ENCODE data around the gene CAMTA2.

CAMTA2 gene

GRCh38 chr17:5002121-5002788 is 14.8 kb upstream of the CAMTA2 start:
- no peak for DNase-seq (ENCODE audit: low spot score)

GRCh38 chr17:5000237-5000639 is 12.8 kb upstream of the CAMTA2 start:
- DNase-seq (ENCODE audit: low spot score) = peak; percentile 43

GRCh38 chr17:4999430-5000093 is 12.1 kb upstream of the CAMTA2 start:
- DNase-seq (ENCODE audit: low spot score) = no peak

DNA sequence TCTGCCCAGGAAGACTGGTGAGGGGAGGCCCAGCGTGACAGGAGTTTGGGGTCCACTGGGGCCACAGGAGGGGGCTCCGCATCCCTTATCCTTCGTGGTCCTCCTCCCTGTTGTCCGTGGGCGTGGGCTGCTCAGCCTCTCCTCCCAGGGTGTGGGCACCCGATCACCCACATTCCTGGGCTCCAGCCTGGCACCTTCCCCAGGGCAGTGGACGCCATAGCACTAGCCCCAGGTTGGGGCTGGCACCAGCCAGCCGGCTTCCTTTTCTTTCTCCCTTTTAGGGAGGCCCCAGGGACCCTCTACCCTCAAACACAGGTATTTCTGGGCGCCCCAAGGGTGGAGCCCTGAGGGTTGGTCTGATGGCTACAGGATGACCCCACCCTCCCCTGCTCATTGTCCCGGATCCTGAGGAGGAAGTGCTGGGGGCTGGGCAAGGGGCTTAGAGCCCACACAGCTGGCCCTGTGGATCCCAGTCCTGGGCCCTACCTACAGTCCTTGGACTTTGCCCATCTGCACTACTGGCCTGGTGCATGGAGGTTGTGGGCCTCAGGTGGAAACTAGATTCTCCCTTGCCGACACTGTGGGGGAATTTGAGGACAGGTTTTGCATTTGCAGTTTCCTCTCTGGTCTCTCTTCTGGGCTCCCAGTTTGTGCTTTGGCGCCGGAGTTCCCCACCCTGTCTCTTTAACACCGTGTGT is 11.4 kb upstream of the CAMTA2 start:
- DNase-seq (ENCODE audit: low spot score) = peak; percentile 33

- peak; percentile 29 for DNase-seq (ENCODE audit: low spot score)
These were observed 10.7 kb upstream of the CAMTA2 start for GRCh38 chr17:4998027-4998731.

DNA sequence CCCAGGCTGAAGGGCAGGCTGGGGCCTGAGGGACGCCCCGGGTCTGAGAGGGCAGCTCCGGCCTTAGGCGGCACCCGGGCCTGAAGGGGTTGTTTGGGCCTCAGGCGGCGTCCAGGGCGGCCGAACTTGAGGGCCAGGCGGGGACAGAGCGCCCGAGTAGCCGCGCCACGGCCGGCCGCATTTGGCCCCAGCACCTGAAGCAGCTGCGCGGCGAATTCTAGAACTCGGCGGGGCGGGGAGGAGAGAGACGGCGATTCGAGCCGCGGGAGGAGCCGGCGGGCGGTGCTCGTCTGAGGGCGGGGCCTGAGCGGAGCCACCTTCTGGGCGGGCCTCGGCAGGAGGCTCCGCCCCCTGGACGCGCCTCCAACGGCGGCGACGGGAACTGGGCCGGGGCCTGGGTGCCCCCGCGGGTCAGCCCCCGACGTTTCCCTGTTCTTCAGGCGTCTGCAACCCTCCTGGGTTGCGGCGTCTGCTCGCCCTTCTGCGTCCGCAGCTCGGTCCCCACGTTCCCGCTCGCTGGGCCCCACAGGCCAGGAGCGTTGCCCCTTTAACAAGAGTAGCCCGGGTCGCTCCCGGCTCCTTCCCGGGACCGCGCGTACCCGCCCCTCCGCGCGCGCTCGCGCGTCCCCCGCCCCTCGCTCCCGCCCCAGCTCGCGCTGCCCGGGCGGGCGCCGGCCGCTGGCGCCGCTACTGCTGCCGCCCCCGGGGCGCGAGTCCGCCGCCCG is 10.0 kb upstream of the CAMTA2 start, which contains the start of the genes INCA1 and KIF1C:
Gene INCA1 (minus strand): TSS at position 221 of the 725 bp plus-strand sequence. CDS start 3,085 bp downstream, outside the sequence.
Gene KIF1C (plus strand): TSS at position 649 of the 725 bp plus-strand sequence. CDS start 2,297 bp downstream, outside the sequence.
- DNase-seq (ENCODE audit: low spot score) = peak; percentile 99

DNA sequence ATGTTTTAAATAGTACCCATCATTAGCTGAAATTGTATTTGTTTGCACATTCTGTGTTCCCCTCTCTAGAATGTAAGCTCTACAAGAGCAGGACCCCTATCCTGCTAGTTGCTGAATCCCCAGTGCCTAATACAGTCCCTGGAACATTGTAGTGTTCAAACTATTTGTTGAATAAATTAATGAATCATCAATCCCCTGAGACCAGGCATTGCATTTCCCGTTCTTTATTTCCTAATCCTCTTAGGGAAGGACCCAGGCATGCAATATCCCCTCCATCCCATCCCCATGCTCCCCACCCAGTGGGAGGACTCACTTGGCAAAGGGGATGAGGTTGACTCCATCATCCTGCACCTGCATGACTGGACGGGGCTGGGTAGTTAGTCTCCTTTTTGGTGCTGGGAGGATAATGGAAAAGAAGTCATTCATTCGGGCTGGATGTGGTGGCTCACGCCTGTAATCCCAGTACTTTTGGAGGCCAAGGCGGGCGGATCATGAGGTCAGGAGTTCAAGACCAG is 6.7 kb upstream of the CAMTA2 start:
- no peak for DNase-seq (ENCODE audit: low spot score)

DNA sequence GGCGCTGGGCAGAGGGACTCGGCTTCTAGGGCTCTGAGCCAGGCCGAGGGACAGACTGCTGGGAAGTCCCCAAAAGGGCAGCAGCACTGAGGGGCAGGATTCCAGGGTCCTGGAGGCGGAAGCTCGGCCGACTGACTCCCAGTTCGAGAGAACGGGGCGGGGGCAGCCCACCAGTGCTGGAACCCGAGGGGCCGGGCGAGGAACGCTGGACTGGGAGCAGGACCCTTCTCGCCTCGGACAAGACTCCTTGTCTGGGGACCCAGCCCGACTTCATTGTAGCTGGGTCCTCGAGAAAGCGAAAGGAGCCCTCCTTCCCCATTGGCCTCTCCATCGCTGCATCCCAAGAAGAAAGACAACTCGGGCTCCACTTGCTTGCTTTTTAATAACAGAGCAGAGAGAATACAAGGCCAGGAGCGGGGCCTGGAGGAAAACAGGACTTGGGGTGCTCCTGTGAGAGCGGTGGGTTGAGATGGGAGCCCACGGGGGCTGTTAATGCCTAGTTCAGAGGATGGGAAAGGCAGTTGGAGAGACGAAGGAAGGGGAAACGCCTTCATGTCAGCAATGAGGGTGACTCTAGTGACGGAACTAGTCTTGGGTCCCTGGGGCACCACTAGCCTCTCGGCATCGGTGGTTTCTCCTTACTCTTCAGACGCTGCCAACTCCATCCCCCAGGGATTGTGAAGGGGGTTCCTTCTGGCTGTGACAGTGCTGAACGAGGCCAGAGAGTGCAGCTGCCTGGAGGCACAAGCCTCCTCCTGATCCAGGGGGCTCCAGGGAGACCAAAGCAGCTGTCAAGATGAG is 492 bp upstream of the CAMTA2 start:
- DNase-seq (ENCODE audit: low spot score) = peak; percentile 39

DNA sequence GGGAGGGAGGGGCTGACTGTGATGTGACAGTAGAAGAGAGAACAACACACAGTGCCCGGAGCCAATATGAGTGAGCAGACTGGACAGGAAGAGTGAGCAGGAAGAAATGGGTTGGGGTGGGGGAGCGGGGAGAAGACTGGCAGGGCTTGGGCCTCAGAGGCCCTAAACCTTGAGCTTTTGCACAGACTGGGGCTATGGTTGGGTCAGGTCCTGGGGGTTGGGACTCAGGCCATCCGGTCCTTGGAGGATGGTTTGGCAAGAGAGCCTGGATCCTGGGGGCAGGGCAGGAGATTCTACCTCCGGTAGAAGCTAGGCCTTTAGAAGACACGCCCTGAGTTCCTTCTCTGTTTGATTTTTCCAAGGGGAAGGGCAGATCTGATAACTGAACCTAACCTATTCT is 1.1 kb downstream of the CAMTA2 start:
- DNase-seq (ENCODE audit: low spot score) = no peak

DNA sequence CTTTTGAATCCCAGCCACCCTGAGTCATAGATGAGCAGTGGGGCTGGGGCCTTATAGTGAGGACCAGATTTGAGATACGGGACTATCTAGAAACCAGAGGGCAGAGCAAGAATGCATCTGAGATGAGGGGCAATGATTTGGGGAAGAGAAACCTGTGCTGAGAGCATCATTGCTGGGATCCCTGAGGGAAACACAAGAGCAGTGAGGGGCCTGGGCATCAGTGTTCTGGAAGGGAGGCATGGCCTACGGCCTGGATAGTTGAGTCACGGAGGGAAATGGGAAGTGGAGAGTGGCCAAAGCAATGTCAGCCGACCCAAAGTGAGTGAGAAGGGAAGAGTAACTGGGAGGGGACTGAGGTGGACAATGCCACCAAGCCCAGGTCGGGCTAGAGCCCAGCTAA is 5.2 kb downstream of the CAMTA2 start:
- no peak for DNase-seq (ENCODE audit: low spot score)

DNA sequence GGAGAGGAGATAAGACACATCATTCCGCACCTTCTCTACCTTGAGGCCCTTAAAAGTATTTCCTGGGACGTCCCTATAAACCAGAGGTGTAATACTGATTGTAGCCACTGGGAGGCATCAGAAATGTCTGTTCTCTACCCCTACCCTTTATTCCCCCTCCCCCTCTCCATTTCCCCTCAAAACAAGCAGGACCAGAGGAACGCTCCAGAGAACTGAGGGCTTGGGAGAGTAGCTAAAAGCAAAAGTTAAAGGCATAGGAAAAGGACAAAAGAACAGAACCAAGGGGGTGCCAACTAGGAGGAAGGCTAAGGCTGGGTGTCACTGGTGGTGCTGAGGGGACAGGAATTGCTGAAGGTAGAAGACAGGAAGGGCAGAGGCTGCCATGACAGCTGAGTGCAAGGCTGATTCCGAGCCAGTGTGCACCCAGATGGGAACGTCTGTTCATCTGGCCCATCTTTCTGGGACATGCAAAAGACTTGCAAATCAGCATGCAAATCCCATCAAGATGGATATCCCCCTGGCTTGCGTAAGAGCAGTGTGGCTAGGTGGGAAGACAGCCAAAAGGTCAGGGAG is 6.7 kb downstream of the CAMTA2 start:
- DNase-seq (ENCODE audit: low spot score) = peak; percentile 46

GRCh38 chr17:4978726-4979125 is 8.7 kb downstream of the CAMTA2 start:
- no peak for DNase-seq (ENCODE audit: low spot score)

- no peak for DNase-seq (ENCODE audit: low spot score)
These were observed 13.3 kb downstream of the CAMTA2 start for GRCh38 chr17:4974115-4974670.

DNA sequence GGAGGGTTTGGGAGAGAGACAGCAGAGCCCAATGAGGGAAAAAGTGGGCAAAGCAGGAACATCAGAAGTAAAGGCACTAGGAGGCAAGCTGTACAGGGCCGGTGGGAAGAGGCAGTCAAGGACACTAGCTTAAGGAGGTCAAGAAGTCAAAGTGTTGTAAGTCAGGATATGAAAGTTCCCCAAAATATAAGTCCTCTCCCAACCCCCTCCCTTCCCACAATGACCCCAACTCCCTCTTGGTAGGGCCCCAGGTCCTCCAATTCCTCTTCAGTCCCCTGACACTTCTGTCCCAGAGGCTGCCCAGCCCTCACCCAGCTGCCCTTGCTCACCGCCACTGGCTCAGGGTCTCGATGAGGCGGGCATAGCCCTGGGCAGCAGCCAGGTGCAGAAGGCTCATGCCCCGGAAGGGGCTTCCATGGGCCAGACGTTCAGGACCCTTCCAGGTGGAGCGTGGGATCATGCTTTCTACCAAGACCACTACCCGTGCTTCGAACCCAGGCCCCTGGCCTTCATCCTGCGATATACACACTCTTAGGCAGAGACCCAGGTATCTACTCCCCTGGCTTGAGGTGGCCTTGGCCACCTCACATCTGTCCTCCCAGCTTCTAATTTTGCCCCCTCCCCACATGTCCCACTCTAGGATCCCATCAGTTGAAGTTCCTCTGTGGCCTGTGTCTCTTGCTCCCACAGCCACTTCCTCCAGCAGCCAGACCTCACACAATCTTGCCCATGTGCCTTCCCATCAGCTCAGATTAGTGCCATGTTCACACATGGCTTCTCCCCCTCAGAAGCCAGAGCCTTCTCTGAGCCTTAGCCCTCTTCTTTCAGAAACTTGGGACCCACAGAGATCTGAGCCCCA is 14.0 kb downstream of the CAMTA2 start:
- DNase-seq (ENCODE audit: low spot score) = no peak

DNA sequence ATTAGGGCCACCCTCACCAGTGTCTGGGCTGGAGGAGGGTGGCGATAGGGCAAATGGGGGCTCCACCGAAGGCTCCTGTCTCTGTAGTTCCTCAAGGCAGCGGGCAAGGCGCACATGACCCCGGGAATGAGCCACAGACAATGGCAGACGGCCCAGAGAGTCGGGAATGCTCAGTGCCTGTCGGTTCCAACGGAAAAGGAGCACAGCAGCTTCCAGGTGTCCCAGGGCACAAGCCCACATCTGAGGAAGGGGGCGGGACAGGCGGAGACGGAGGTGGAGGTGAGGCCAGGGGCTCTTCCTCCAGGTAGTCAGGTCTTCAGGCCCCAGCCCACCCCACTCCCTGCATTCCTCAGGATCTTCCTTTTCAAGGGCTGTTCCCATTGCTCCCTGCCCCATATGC is 14.7 kb downstream of the CAMTA2 start:
- no peak for DNase-seq (ENCODE audit: low spot score)

DNA sequence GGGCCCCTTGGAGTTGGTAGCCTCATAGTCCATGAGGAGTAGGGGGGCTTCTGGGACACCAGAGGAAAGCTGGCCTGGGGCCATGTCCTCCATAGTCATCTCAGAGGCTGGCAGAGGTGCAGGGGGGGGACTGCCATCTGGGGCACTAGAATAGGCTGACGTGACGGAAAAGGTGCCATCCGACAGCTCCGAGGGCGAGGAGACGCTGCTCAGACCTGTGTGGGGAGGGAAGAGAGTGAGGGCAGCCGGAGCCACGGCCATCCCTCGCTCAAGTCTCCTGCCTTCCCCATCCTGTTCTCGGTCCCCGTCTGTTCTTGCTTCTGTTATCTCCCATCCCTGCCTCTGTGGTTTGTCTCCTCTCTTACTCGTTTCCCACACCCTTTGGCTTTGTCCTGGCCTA is 15.2 kb downstream of the CAMTA2 start:
- DNase-seq (ENCODE audit: low spot score) = no peak

GRCh38 chr17:4971826-4972225 is 15.6 kb downstream of the CAMTA2 start:
- DNase-seq (ENCODE audit: low spot score) = no peak

- DNase-seq (ENCODE audit: low spot score) = no peak
These were observed 17.2 kb downstream of the CAMTA2 start for GRCh38 chr17:4970273-4970672.

Data from AG08396 (cell line).